ENCODE measurements around the gene MAP1A. TPM values are rescaled to one million over a fixed set of nuclear protein-coding genes. Genes with fewer than 3 reads are reported as not detected.
A peak's percentile ranks its signal among the peaks of the same experiment; 100 is the strongest.

MAP1A gene
- total RNA-seq, 4 donors from 2014 or later, result 5.9 to 27.6 (median 12.8) TPM

GRCh38 chr15:43510200-43511011, 7.0 kb upstream of the MAP1A start:
- Histone ChIP-seq H3K4me1 (peaks cover under 1 to 13% of the 10 kb centered on the region in 2 donors), H3K36me3 (no peaks in the 10 kb centered on the region), H3K27me3 (no peaks in the 10 kb centered on the region), H3K4me3 (peak overlapping the region; percentile 37 to 55), H3K9me3 (no peaks in the 10 kb centered on the region), H3K27ac (peak overlapping the region; percentile 85 to 86)
- intact Hi-C loops (cut with DNase I; ENCODE audit: low total_unique reads), result no loop called here
- peak; percentile 98 for DNase-seq
- TF ChIP-seq, protein P1, sequence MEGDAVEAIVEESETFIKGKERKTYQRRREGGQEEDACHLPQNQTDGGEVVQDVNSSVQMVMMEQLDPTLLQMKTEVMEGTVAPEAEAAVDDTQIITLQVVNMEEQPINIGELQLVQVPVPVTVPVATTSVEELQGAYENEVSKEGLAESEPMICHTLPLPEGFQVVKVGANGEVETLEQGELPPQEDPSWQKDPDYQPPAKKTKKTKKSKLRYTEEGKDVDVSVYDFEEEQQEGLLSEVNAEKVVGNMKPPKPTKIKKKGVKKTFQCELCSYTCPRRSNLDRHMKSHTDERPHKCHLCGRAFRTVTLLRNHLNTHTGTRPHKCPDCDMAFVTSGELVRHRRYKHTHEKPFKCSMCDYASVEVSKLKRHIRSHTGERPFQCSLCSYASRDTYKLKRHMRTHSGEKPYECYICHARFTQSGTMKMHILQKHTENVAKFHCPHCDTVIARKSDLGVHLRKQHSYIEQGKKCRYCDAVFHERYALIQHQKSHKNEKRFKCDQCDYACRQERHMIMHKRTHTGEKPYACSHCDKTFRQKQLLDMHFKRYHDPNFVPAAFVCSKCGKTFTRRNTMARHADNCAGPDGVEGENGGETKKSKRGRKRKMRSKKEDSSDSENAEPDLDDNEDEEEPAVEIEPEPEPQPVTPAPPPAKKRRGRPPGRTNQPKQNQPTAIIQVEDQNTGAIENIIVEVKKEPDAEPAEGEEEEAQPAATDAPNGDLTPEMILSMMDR (IDR thresholded peaks at IDR 0.05), result peak in 2 of 4 experiments; percentile 27 to 36
- TF ChIP-seq POLR2A (IDR thresholded peaks at IDR 0.05), result peak; percentile 63 to 76

GRCh38 chr15:43511012-43511885, 6.2 kb upstream of the MAP1A start:
- TF ChIP-seq POLR2A (IDR thresholded peaks at IDR 0.05), result peak in 1 of 2 donors; percentile 16
- TF ChIP-seq, protein P1 (IDR thresholded peaks at IDR 0.05), result no peak
- peaks cover 5 to 13% of the 10 kb centered on the region in 2 donors for H3K4me1 ChIP-seq
- peak overlapping the region; percentile 37 to 55 for H3K4me3 ChIP-seq
- intact Hi-C loops (cut with DNase I; ENCODE audit: low total_unique reads), result no loop called here
- DNase-seq, result no peak
- H3K27ac ChIP-seq, result peak overlapping the region; percentile 18 to 86
- no peaks in the 10 kb centered on the region for H3K27me3 ChIP-seq
- H3K36me3 ChIP-seq, result no peaks in the 10 kb centered on the region
- no peaks in the 10 kb centered on the region for H3K9me3 ChIP-seq

DNA sequence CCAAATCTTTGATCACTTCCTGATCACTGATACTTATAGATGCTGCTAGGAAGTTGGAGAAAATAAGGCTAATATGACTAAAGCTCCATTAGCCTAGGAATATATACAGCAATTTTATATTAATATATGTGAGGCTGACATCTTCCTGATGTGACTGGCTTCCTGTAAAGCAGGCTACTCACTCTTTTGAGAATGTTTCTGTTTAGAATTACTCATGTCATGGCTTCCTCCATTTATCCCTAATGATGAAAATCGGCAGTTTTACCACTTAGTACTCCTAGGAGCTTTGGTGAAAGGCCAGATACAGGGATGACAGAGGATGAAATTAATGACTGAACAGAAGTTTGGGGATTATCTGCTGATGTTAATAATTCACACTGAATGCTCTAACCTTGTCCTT, 3.9 kb upstream of the MAP1A start:
- intact Hi-C loops (cut with DNase I; ENCODE audit: low total_unique reads), result no loop called here

DNA sequence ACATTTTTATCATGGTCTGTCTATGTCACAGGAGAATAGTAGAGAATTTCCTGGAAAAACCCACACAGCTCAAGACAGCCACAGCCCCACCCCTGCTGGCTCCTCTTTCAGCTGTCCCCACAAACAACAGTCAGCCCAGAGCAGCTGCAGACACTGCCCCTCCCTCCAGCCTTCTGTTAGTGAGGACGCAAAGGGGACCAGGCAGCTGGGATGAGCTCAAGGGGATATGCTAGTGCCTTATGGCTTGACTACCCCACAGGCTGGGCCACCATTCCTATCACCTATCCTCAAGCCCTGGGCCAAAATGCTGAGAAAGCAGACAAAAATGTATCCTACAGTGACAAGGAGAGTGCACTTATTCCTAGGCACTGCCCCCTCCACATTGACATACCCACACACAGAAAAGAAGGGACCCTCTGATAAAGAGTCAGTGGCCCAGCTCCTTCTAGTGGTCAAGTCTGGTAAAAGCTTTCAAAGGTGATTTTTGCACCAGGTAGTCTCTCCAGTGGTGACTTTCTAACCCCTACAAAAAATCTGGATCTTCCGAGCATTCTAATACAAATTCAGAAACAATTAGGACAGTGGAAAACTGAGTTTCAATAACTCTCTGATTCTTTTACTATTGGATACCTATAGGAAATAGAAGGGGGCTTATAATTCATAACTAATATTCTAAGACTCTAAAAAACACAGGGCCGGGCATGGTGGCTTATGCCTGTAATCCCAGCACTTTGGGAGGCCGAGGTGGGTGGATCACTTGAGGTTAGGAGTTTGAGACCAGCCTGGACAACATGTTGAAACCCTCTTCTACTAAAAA, 3.0 kb upstream of the MAP1A start:
- intact Hi-C loops (cut with DNase I; ENCODE audit: low total_unique reads), result no loop called here
- no peak for DNase-seq
- peak overlapping the region in 1 of 2 donors; percentile 75 for H3K27ac ChIP-seq
- H3K4me3 ChIP-seq, result no peak overlapping the region
- no peaks in the 10 kb centered on the region for H3K36me3 ChIP-seq
- TF ChIP-seq, protein P1 (IDR thresholded peaks at IDR 0.05), result peak in 3 of 4 experiments; percentile 21 to 43 (median 28)
- no peak for TF ChIP-seq POLR2A (IDR thresholded peaks at IDR 0.05)
- H3K27me3 ChIP-seq, result no peaks in the 10 kb centered on the region
- H3K4me1 ChIP-seq, result peaks cover 5 to 13% of the 10 kb centered on the region in 2 donors
- no peaks in the 10 kb centered on the region for H3K9me3 ChIP-seq

More for the DNA sequence above, 3.9 kb upstream of the MAP1A start:
- Histone ChIP-seq H3K9me3 (no peaks in the 10 kb centered on the region), H3K4me1 (peaks cover 5 to 18% of the 10 kb centered on the region in 2 donors), H3K36me3 (no peaks in the 10 kb centered on the region), H3K27ac (no peak overlapping the region), H3K27me3 (no peaks in the 10 kb centered on the region), H3K4me3 (no peak overlapping the region)
- TF ChIP-seq, protein P1 (IDR thresholded peaks at IDR 0.05), result no peak
- no peak for TF ChIP-seq POLR2A (IDR thresholded peaks at IDR 0.05)
- no peak for DNase-seq
